Fibroblast of lung (primary cell): ENCODE measurements around the gene UPP2. TPM values are rescaled to one million over a fixed set of nuclear protein-coding genes. Genes with fewer than 3 reads are reported as not detected.

Experiments used
- DNase-seq, 2 donors: peaks; one replicate each; pipeline versions ENCODE4 v3.0.0 to v3.0.0-alpha.2; 2010; ENCODE audit warnings: low read depth in 2 of 2
- H2AFZ ChIP-seq: 2 replicates; pipeline ENCODE4 v1.5.1; 2012; ENCODE audit warnings: low read length, control low read depth, inconsistent platforms
- H3K27ac ChIP-seq: 2 replicates; pipeline ENCODE4 v1.5.1; 2011; ENCODE audit warnings: low read length, control low read depth; ENCODE audit not compliant: insufficient read depth
- H3K27me3 ChIP-seq: 2 replicates; pipeline ENCODE4 v1.5.1; 2011; ENCODE audit warnings: mild to moderate bottlenecking, low read length; ENCODE audit not compliant: control insufficient read depth, insufficient read depth
- H3K36me3 ChIP-seq: 2 replicates; pipeline ENCODE4 v1.5.1; 2011; ENCODE audit warnings: low read length; ENCODE audit not compliant: control insufficient read depth, insufficient read depth
- H3K4me1 ChIP-seq: 2 replicates; pipeline ENCODE4 v1.5.1; 2011; ENCODE audit warnings: low read length; ENCODE audit not compliant: control insufficient read depth, insufficient read depth; ENCODE audit errors: extremely low read depth
- H3K4me2 ChIP-seq: 2 replicates; pipeline ENCODE4 v1.5.1; 2011; ENCODE audit warnings: low read length, control low read depth; ENCODE audit not compliant: insufficient read depth; ENCODE audit errors: extremely low read depth
- H3K4me3 ChIP-seq, 4 experiments: fragments of 200-600 bp in 1 of 4; sonication (generic) in 1 of 4; replicated peaks in 1 of 4; 2 replicates each; pipeline ENCODE4 v1.5.1; 2011 to 2016; ENCODE audit warnings: low read length in 4 of 4, low read depth in 3 of 4, mild to moderate bottlenecking in 3 of 4, control low read depth in 2 of 4, inconsistent platforms in 1 of 4, mixed read lengths in 1 of 4; ENCODE audit not compliant: insufficient read depth in 1 of 4; ENCODE audit errors: control extremely low read depth in 1 of 4
- H3K79me2 ChIP-seq: 2 replicates; pipeline ENCODE4 v1.5.1; 2012; ENCODE audit warnings: mild to moderate bottlenecking, low read length, inconsistent platforms; ENCODE audit not compliant: control insufficient read depth, insufficient read depth
- H3K9ac ChIP-seq: 2 replicates; pipeline ENCODE4 v1.5.1; 2011; ENCODE audit warnings: mild to moderate bottlenecking, low read length, control low read depth; ENCODE audit not compliant: insufficient read depth
- H3K9me3 ChIP-seq: 2 replicates; pipeline ENCODE4 v1.5.1; 2012; ENCODE audit warnings: low read depth, low read length; ENCODE audit not compliant: control insufficient read depth, insufficient read depth
- H4K20me1 ChIP-seq: 2 replicates; pipeline ENCODE4 v1.5.1; 2011; ENCODE audit warnings: low read length; ENCODE audit not compliant: control insufficient read depth, insufficient read depth; ENCODE audit errors: extremely low read depth
- CTCF ChIP-seq, 2 donors: IDR thresholded peaks in 1 of 2; conservative IDR thresholded peaks in 1 of 2; 1 replicate in 1 of 2; 2 replicates in 1 of 2; pipeline ENCODE4 v1.5.1; 2011 to 2012; ENCODE audit warnings: low read length in 2 of 2, control low read depth in 1 of 2, inconsistent platforms in 1 of 2, low read depth in 1 of 2, mild to moderate bottlenecking in 1 of 2
- EZH2 ChIP-seq: IDR thresholded peaks from 2 replicates; pipeline ENCODE4 v1.5.1; 2012; ENCODE audit warnings: low read length, control low read depth, mild to moderate bottlenecking; ENCODE audit errors: missing control alignments
- polyA plus RNA-seq, 2 donors: library from polyadenylated mRNA; depleted of rRNA in 1 of 2; stranded (reverse) in 1 of 2; unstranded in 1 of 2; fragments of >200 nt; gene quantifications; 2 replicates each; pipeline ENCODE4 v1.2.1, GENCODE V29; 2011 to 2012; ENCODE audit warnings: missing spikeins in 1 of 2
- total RNA-seq: library from RNA; depleted of rRNA; stranded (reverse); fragments of >200 nt; gene quantifications from 2 replicates; pipeline ENCODE4 v1.2.1, GENCODE V29; 2014

UPP2 gene
- total and polyA plus RNA-seq, 2 donors (not counting 1 experiment from before 2014, with no cell fraction given) = not detected

GRCh38 chr2:158060160-158060834 is 41.4 kb upstream of the UPP2 start:
- H3K4me3 ChIP-seq = no peak overlapping the region
- H3K9ac ChIP-seq = no peak overlapping the region
- no peak overlapping the region for H3K4me2 ChIP-seq
- no peaks in the 10 kb centered on the region for H3K79me2 ChIP-seq
- H3K27me3 ChIP-seq = no peaks in the 10 kb centered on the region
- DNase-seq = no peak
- no peak overlapping the region for H2AFZ ChIP-seq
- TF ChIP-seq EZH2 (no peak), CTCF (conservative IDR thresholded peaks at IDR 0.05 in 1 of 2, IDR thresholded peaks at IDR 0.05 in 1 of 2; ENCODE audit: low read depth in 1 of 2, low read length in 2 of 2) (no peak)
- no peaks in the 10 kb centered on the region for H4K20me1 ChIP-seq
- H3K27ac ChIP-seq = peak overlapping the region; percentile 46
- H3K4me1 ChIP-seq = peaks cover 6% of the 10 kb centered on the region
- no peaks in the 10 kb centered on the region for H3K9me3 ChIP-seq
- no peaks in the 10 kb centered on the region for H3K36me3 ChIP-seq

GRCh38 chr2:158060835-158061435 is 40.7 kb upstream of the UPP2 start:
- peak; percentile 34 to 69 for DNase-seq
- TF ChIP-seq EZH2 (no peak), CTCF (conservative IDR thresholded peaks at IDR 0.05 in 1 of 2, IDR thresholded peaks at IDR 0.05 in 1 of 2; ENCODE audit: low read depth in 1 of 2, low read length in 2 of 2) (no peak)
- H3K4me2 ChIP-seq = peak overlapping the region; percentile 13
- H3K27me3 ChIP-seq = no peaks in the 10 kb centered on the region
- no peak overlapping the region for H3K9ac ChIP-seq
- no peak overlapping the region for H2AFZ ChIP-seq
- H3K4me1 ChIP-seq = peaks cover 6% of the 10 kb centered on the region
- H4K20me1 ChIP-seq = no peaks in the 10 kb centered on the region
- H3K4me3 ChIP-seq = no peak overlapping the region
- H3K27ac ChIP-seq = peak overlapping the region; percentile 46
- no peaks in the 10 kb centered on the region for H3K9me3 ChIP-seq
- no peaks in the 10 kb centered on the region for H3K79me2 ChIP-seq
- H3K36me3 ChIP-seq = no peaks in the 10 kb centered on the region

GRCh38 chr2:158061763-158062162 is 39.9 kb upstream of the UPP2 start:
- no peaks in the 10 kb centered on the region for H3K36me3 ChIP-seq
- H3K4me2 ChIP-seq = no peak overlapping the region
- no peaks in the 10 kb centered on the region for H3K27me3 ChIP-seq
- H3K9ac ChIP-seq = no peak overlapping the region
- no peaks in the 10 kb centered on the region for H3K79me2 ChIP-seq
- no peaks in the 10 kb centered on the region for H4K20me1 ChIP-seq
- no peaks in the 10 kb centered on the region for H3K9me3 ChIP-seq
- H3K27ac ChIP-seq = peak overlapping the region; percentile 43
- H2AFZ ChIP-seq = no peak overlapping the region
- no peak for DNase-seq
- H3K4me1 ChIP-seq = peaks cover 6% of the 10 kb centered on the region
- H3K4me3 ChIP-seq = no peak overlapping the region
- TF ChIP-seq EZH2 = no peak
- no peak for TF ChIP-seq CTCF (conservative IDR thresholded peaks at IDR 0.05 in 1 of 2, IDR thresholded peaks at IDR 0.05 in 1 of 2; ENCODE audit: low read depth in 1 of 2, low read length in 2 of 2)
